ENCODE data around the gene UNC45B.
"Not testable (repeated sequence)": the region's sequence is repeated elsewhere in the genome, so short reads cannot be mapped to it uniquely, and the experiment has no call there.

Gene UNC45B

GRCh38 chr17:35142467-35142796, 5.2 kb upstream of the UNC45B start:
- DNase-seq (ENCODE audit: low read depth in 2 of 2) = no peak

- DNase-seq (ENCODE audit: low read depth in 2 of 2) = no peak
Measured at GRCh38 chr17:35144840-35145239, 2.8 kb upstream of the UNC45B start.

GRCh38 chr17:35146214-35146833, 1.3 kb upstream of the UNC45B start:
- DNase-seq (ENCODE audit: low read depth in 2 of 2) = no peak

GRCh38 chr17:35148144-35148543, 527 bp downstream of the UNC45B start:
- no peak for DNase-seq (ENCODE audit: low read depth in 2 of 2)

- DNase-seq (ENCODE audit: low read depth in 2 of 2) = no peak
Measured at GRCh38 chr17:35149941-35150340, 2.3 kb downstream of the UNC45B start.

- not testable (repeated sequence) for DNase-seq (ENCODE audit: low read depth in 2 of 2)
Measured at GRCh38 chr17:35151080-35151479, 3.5 kb downstream of the UNC45B start.

DNA sequence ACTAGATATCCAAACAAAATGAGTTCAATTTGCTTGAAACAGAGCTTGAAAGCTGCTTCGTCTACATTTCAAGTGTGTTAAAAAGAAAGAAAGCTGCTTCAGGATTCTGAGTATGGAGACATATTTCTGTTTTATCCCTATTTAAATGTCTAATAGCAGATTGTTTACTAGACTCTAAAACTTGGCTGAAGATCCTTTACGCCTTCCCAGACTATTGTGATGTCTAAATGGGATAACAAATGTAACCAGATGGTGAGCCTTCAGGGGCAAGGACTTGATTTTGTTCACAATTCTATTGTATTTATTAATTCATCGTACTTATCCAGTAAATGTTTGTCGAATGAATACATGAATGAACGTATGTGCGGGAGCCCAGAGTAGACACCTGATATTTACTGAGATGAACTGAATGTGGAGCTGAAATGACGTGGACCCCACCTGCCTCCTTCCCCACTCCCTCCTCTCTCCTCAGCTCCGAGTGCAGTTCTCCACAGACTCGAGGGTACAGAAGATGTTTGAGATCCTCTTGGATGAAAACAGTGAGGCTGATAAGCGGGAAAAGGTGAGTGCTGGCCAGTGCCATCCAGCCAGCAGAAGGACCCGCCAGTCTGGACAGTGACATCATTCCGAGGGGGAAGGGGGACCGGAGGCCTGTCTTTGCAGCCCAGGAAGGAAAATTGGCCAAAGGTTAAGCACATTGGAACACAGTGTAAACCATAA, 5.0 kb downstream of the UNC45B start:
- DNase-seq (ENCODE audit: low read depth in 2 of 2) = no peak

GRCh38 chr17:35154196-35155165, 6.9 kb downstream of the UNC45B start:
- DNase-seq (ENCODE audit: low read depth in 2 of 2) = no peak

- DNase-seq (ENCODE audit: low read depth in 2 of 2) = no peak
Measured at GRCh38 chr17:35155246-35155645, 7.6 kb downstream of the UNC45B start.

- no peak for DNase-seq (ENCODE audit: low read depth in 2 of 2)
Measured at GRCh38 chr17:35159940-35160339, 12.3 kb downstream of the UNC45B start.

DNA sequence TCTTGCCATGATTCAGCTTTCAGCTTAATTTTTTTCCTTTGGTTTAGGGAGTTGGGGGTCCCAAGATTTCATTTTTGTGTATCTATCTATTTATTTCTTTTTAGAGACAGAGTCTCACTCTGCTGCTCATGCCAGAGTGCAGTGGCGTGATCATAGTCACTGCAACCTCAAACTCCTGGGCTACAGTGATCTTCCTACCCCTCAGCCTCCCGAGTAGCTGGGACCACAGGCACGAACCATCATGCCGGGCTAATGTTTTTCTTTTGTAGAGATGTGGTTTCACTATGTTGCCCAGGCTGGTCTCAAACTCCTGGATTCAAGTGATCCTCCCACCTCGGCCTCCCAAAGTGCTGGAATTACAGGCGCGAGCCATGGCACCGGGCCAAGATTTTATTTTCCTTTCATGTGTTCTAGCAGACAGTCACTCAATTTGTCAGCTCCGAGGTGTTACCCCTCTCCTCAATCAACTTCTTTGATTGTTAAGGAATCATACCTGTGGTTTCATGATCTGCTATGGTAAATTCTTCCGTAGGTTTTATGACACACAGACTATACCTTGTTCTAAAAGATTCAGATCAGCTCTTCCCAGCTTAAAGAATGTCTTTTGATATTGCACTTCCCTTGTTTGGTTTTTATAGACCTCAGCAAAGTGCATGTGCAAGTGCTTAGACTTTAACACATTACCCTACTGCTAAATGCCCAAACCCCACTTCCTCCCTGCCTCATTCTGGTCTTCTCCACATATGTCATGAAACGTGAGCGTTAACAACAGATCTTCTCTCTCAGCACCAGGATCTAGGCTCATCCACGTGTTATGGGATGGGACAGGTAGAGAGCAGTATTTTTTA, 13.0 kb downstream of the UNC45B start:
- no peak for DNase-seq (ENCODE audit: low read depth in 2 of 2)

- DNase-seq (ENCODE audit: low read depth in 2 of 2) = no peak
Measured at GRCh38 chr17:35161281-35161761, 13.7 kb downstream of the UNC45B start.

- no peak for DNase-seq (ENCODE audit: low read depth in 2 of 2)
Measured at GRCh38 chr17:35162755-35163154, 15.1 kb downstream of the UNC45B start.

- DNase-seq (ENCODE audit: low read depth in 2 of 2) = no peak
Measured at GRCh38 chr17:35163886-35164285, 16.3 kb downstream of the UNC45B start.

- DNase-seq (ENCODE audit: low read depth in 2 of 2) = no peak
Measured at GRCh38 chr17:35164716-35165115, 17.1 kb downstream of the UNC45B start.

GRCh38 chr17:35166526-35166925, 18.9 kb downstream of the UNC45B start:
- DNase-seq (ENCODE audit: low read depth in 2 of 2) = no peak

- no peak for DNase-seq (ENCODE audit: low read depth in 2 of 2)
Measured at GRCh38 chr17:35167046-35167445, 19.4 kb downstream of the UNC45B start.

DNA sequence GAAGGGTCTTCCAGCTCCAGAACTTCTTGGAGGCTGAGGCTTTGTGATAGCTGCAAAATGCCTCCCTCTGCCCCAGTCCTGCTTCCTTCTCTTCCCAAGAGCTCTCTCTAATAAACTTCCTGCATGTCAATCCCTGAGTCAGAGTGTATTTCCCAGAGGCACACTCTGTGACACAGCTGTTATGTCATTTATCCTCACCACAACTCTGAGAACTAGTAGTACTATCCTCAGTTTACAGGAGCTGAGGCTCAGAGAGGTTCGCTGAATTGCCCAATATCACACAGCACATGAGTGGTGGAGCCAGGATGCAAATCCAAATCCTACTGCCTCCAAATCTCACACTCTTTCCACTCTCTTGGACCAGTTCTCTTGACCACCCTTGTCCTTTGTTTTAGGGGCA, 20.0 kb downstream of the UNC45B start:
- DNase-seq (ENCODE audit: low read depth in 2 of 2) = no peak

GRCh38 chr17:35169835-35170363, 22.3 kb downstream of the UNC45B start:
- no peak for DNase-seq (ENCODE audit: low read depth in 2 of 2)

DNA sequence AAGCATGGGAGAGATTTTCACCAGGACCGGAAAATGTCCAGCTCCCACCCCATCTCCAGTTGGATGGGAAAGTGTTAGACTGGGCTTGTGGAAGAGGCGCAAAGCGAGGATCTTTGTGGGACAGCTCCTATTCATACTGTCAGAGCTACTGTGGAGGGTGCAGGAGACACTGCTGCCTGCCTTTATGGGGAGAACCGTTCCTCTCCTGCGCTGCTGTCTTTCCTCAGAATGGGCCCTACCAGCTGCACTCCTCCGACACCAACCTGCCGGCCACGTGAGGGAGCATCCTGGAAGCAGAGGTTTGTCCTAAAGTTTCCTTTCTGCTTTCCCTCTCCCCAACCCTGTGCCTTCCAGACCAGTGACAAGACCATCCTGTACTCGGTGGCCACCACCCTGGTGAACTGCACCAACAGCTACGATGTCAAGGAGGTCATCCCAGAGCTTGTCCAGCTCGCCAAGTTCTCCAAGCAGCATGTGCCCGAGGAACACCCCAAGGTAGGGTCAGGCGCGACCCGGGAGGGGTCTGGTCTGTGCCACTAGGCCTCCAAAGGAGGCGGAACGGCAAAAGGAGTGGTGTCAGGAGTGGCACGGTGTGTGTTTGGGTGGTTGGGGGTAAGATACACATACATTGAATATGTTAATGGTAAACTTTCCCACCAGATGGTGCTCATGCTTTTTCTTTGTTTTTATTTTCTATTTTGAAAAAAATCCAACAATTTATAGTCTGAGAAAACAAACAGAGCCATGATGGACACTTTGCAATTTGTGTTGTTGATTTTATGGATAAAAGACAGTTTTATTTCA, 23.6 kb downstream of the UNC45B start:
- DNase-seq (ENCODE audit: low read depth in 2 of 2) = no peak
